ENCODE data around the gene MYOF. TPM values are rescaled to one million over a fixed set of nuclear protein-coding genes. Genes with fewer than 3 reads are reported as not detected.
A peak's percentile ranks its signal among the peaks of the same experiment; 100 is the strongest.

Gene MYOF
- total and polyA plus RNA-seq, 2 of the 8 experiments (the other 6 are each of a cell fraction or from before 2014, with no cell fraction given) = 0.98 to 2.3 TPM

- Histone ChIP-seq H3K4me3 (ENCODE audit: extremely low read depth in 1 of 4, insufficient read depth in 2 of 4, low read depth in 3 of 4, low read length in 4 of 4) (peak overlapping the region in 2 of 4 experiments; percentile 5 to 39; a peak in 3 of 8 replicates), H4K5ac (ENCODE audit: insufficient read length, low read depth, low read length) (peak overlapping the region; percentile 93), H3K4me1 (replicated peaks in 1 of 4; ENCODE audit: control insufficient read depth in 3 of 4, insufficient read depth in 4 of 4, low read length in 3 of 4) (peaks cover 7 to 20% (median 15%) of the 10 kb centered on the region in 4 experiments), H3K27me3 (replicated peaks in 1 of 4; ENCODE audit: control insufficient read depth in 3 of 4, extremely low read depth in 1 of 4, insufficient read depth in 3 of 4, low read length in 3 of 4) (no peaks in the 10 kb centered on the region), H3K36me3 (ENCODE audit: control insufficient read depth in 2 of 4, insufficient read depth in 4 of 4, low read length in 3 of 4) (0 out of 8 replicates have a peak, but pooled peaks cover 0 to 5% (median 0%) of the 10 kb centered on the region in 4 experiments), H3K14ac (ENCODE audit: insufficient read length) (no peak overlapping the region), H3K79me1 (ENCODE audit: low read depth, low read length) (no peaks in the 10 kb centered on the region), H3K4me2 (ENCODE audit: insufficient read depth in 1 of 2, low read depth in 2 of 2, low read length in 2 of 2) (peak overlapping the region; percentile 41 to 66), H2BK12ac (ENCODE audit: low read depth, low read length) (peak overlapping the region; percentile 32), H2BK15ac (ENCODE audit: low read length) (no peak overlapping the region), H3K4ac (replicated peaks; ENCODE audit: insufficient read length, low read depth, low read length) (peak overlapping the region; percentile 76), H3K9me3 (ENCODE audit: insufficient read depth in 2 of 2, low read depth in 1 of 2, low read length in 1 of 2) (no peaks in the 10 kb centered on the region), H4K91ac (replicated peaks; ENCODE audit: insufficient read length, low read length) (peak overlapping the region; percentile 95), H3K9ac (replicated peaks in 1 of 4; ENCODE audit: extremely low read depth in 1 of 4, low read depth in 3 of 4, low read length in 3 of 4) (peak overlapping the region in 2 of 4 experiments; percentile 2 to 3; a peak in 3 of 7 replicates), H3K23ac (ENCODE audit: insufficient read length) (no peak overlapping the region), H3K23me2 (ENCODE audit: low read depth, low read length) (no peaks in the 10 kb centered on the region), H3K56ac (replicated peaks; ENCODE audit: insufficient read length, low read depth, low read length) (peak overlapping the region; percentile 56), H2AK5ac (ENCODE audit: low read depth, low read length) (peak overlapping the region; percentile 54; the same call in 1 of the 2 replicates), H2BK20ac (ENCODE audit: low read length) (peak overlapping the region; percentile 2; the same call in 1 of the 2 replicates), H2AFZ (ENCODE audit: low read length) (no peak overlapping the region), H4K20me1 (replicated peaks in 1 of 2; ENCODE audit: control insufficient read depth in 1 of 2, insufficient read depth in 2 of 2, low read length in 2 of 2) (no peaks in the 10 kb centered on the region), H3K27ac (ENCODE audit: low read depth, low read length) (peak overlapping the region; percentile 77; the same call in 1 of the 2 replicates), H4K8ac (ENCODE audit: extremely low read depth, insufficient read depth, low read length) (no peak overlapping the region), H2BK5ac (ENCODE audit: low read depth, low read length) (peak overlapping the region; percentile 73), H3K79me2 (ENCODE audit: control insufficient read depth in 1 of 2, insufficient read depth in 2 of 2, low read length in 2 of 2) (no peaks in the 10 kb centered on the region), H3K18ac (ENCODE audit: extremely low read depth, low read length) (peak overlapping the region; percentile 95), H2BK120ac (replicated peaks; ENCODE audit: low read depth, low read length) (peak overlapping the region; percentile 98)
- ChIA-PET POLR2A (ENCODE audit: partially characterized antibody) (interaction anchor here (0.9 to 3.8 kb wide), 7 partner anchors 9 to 62 kb away, joined by 3 to 43 read pairs (median 7); no protein-coding TSS in a partner anchor), CTCF (ENCODE audit: partially characterized antibody) (interaction anchor here (0.6 to 3.3 kb wide), 10 partner anchors 8 to 206 kb away, joined by 3 to 11 read pairs (median 4); no protein-coding TSS in a partner anchor)
- WGBS, 2 experiments (ENCODE audit: extremely low coverage in 1 of 2, insufficient coverage in 1 of 2, insufficient read length in 1 of 2, insufficient replicate concordance in 2 of 2, low coverage in 1 of 2, low lambda C conversion rate in 2 of 2, missing lambda C conversion rate in 1 of 2) = 6% methylated on average over 3 of the region's 3 CpGs; no CpG with 5 or more reads in 1 of the 2 experiments
- DNase-seq (ENCODE audit: low read depth in 1 of 2, low spot score in 2 of 2) = no peak
- no peak for FAIRE-seq
- TF ChIP-seq TEAD4 (IDR thresholded peaks at IDR 0.05; ENCODE audit: low read depth, low read length) (no peak), CHD2 (IDR thresholded peaks at IDR 0.05; ENCODE audit: low read length) (no peak), CBX8 (IDR thresholded peaks at IDR 0.05; ENCODE audit: borderline replicate concordance, low read depth, low read length) (no peak), BACH1 (IDR thresholded peaks at IDR 0.05; ENCODE audit: low read length) (no peak), SIRT6 (IDR thresholded peaks at IDR 0.05; ENCODE audit: low read length) (no peak), MAFK (IDR thresholded peaks at IDR 0.05; ENCODE audit: low read depth, low read length) (no peak), NANOG (IDR thresholded peaks at IDR 0.05; ENCODE audit: insufficient read depth, low read depth, low read length, poor library complexity, severe bottlenecking) (no peak), JUND (IDR thresholded peaks at IDR 0.05; ENCODE audit: low read length) (no peak), SRF (IDR thresholded peaks at IDR 0.05; ENCODE audit: low read depth, low read length) (no peak)
- TF ChIP-seq, protein P1, sequence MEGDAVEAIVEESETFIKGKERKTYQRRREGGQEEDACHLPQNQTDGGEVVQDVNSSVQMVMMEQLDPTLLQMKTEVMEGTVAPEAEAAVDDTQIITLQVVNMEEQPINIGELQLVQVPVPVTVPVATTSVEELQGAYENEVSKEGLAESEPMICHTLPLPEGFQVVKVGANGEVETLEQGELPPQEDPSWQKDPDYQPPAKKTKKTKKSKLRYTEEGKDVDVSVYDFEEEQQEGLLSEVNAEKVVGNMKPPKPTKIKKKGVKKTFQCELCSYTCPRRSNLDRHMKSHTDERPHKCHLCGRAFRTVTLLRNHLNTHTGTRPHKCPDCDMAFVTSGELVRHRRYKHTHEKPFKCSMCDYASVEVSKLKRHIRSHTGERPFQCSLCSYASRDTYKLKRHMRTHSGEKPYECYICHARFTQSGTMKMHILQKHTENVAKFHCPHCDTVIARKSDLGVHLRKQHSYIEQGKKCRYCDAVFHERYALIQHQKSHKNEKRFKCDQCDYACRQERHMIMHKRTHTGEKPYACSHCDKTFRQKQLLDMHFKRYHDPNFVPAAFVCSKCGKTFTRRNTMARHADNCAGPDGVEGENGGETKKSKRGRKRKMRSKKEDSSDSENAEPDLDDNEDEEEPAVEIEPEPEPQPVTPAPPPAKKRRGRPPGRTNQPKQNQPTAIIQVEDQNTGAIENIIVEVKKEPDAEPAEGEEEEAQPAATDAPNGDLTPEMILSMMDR (IDR thresholded peaks at IDR 0.05; ENCODE audit: control extremely low read depth in 1 of 3, insufficient read depth in 1 of 3, low read depth in 1 of 3, low read length in 3 of 3) = no peak
Measured at GRCh38 chr10:93281367-93281720, 200.8 kb downstream of the MYOF start.
